ENCODE results near the gene XRCC1. TPM values are rescaled to one million over a fixed set of nuclear protein-coding genes. Genes with fewer than 3 reads are reported as not detected.

XRCC1 gene
- total RNA-seq, 2 experiments from 2014 or later = 25.1 to 26.2 TPM

DNA sequence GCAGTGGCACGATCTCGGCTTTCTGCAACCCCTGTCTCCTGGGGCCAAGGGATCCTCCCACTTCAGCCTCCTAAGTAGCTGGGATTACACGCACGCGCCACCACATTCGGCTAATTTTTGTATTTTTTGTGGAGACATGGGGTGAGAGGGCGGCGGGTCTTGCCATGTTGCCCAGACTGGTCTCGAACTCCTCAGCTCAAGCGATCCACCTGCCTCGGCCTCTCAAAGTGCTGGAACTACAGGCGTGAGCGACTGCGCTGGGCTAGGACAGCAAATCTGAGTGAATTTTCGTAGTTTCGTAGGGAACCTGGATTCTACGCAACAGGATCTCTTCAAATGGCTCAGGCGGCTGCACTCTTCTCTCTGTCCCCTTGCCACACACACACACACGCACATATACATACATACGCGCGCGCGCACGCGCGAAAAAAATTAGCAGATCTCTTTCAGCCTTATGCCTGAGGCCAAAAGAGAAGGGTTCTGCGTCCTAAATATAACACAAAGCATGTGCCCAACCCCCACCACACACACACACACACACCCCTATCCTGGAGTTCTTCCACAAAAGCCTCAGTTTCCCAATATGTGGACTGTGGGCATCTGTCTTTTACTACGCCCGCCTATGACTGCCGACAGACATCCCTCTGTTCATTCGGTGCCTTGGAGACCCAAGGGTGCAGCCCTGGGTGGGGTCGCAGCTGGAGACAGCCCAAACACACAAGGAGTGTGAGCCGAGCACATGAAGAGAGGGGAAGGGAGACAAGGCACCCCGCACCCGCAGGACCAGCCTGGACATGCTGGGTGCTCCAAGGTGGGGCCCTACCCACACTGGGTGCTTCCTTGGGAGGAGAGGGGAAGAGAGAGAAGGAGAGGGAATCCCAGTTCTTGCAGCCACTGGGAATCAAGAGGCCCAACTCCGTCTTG, 890 bp upstream of the XRCC1 start:
- no peaks in the 10 kb centered on the region for H3K36me3 ChIP-seq (ENCODE audit: insufficient read depth, low read length)
- Mint-ChIP-seq H3K4me1 (ENCODE audit: low read depth) (peaks cover 51% of the 10 kb centered on the region), H3K4me3 (peak overlapping the region; percentile 65), H3K9me3 (no peaks in the 10 kb centered on the region), H3K36me3 (ENCODE audit: low read depth) (peaks cover 19% of the 10 kb centered on the region), H3K27me3 (no peaks in the 10 kb centered on the region), H3K27ac (peak overlapping the region; percentile 96)
- peak overlapping the region; percentile 51 for H3K4me3 ChIP-seq (ENCODE audit: low read length)
- no peaks in the 10 kb centered on the region for H3K27me3 ChIP-seq (ENCODE audit: control insufficient read depth in 1 of 2, insufficient read depth in 2 of 2, low read length in 2 of 2)
- CTCF ChIA-PET = interaction anchor here (2.7 to 3.1 kb wide), 2 partner anchors 18 to 21 kb away, joined by 11 to 22 read pairs; no protein-coding TSS in a partner anchor
- ATAC-seq (ENCODE audit: poor library complexity) = peak; percentile 3
- intact Hi-C loops (cut with DNase I, micrococcal nuclease) = loop anchor here (1.0 kb wide), 4 partner anchors 20 to 43 kb away; partner anchors contain the start of genes IRGQ (in 2 of the 2), ZNF576 (in 2 of the 2), ZNF428 (in 1 of the 2) and ZNF575 (in 1 of the 2)
- H3K4me1 ChIP-seq (ENCODE audit: insufficient read depth, low read length) = peaks cover 31% of the 10 kb centered on the region
- peak overlapping the region in 1 of 2 donors; percentile 52 for H3K27ac ChIP-seq (ENCODE audit: low read depth in 1 of 2, low read length in 2 of 2)
- TF ChIP-seq CTCF (IDR thresholded peaks at IDR 0.05) = no peak
- POLR2A ChIA-PET = interaction anchor here (1.3 to 4.0 kb wide), 2 partner anchors 19 to 113 kb away, joined by 4 to 27 read pairs; partner anchors contain the start of genes IRGQ and ZNF576
- peak in 2 of 14 experiments; percentile 18 to 25 for DNase-seq
- H3K9me3 ChIP-seq (ENCODE audit: control insufficient read depth in 1 of 2, insufficient read depth in 1 of 2, low read length in 2 of 2) = no peaks in the 10 kb centered on the region

DNA sequence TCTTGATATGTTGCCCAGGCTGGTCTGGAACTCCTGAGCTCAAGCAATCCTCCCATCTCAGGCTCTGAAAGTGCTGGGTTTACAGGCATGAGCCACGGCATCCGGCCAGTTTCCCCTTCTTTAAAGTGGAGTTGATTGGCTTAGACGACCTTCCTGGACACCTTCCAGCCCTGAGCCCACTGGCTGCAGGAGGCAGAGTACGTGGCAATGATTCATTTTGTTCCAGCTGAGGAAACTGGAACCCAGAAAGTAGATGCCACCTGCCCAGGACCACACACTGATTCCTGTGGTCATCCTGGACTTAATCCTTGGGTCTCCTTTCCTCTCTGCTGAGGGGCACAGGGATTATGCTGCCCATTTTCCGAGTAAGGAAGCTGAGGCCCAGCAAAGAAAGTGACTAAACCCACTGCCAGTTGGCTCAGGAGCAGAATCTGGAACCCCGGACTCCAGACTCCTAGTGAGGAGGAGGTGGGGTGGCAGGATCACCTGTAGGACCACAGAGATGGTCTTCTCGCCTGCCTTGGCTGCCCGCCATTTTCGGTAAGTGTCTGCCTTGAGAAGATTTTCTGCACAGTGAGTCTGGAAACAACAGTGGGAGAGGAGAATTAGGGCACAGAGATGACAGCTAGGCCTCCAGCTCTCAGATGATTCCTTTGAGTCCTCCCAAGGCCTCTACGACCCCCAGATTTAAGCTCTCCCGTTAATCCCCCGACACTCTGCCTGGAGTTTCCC, 737 bp downstream of the XRCC1 start:
- no peak for TF ChIP-seq CTCF (IDR thresholded peaks at IDR 0.05)
- H3K9me3 Mint-ChIP-seq = no peaks in the 10 kb centered on the region
- peak overlapping the region; percentile 96 for H3K27ac Mint-ChIP-seq
- H3K36me3 Mint-ChIP-seq (ENCODE audit: low read depth) = peaks cover 27% of the 10 kb centered on the region
- peak overlapping the region; percentile 98 for H3K4me3 Mint-ChIP-seq
- peaks cover 58% of the 10 kb centered on the region for H3K4me1 Mint-ChIP-seq (ENCODE audit: low read depth)
- CTCF ChIA-PET = interaction anchor here (1.0 to 3.1 kb wide), 4 partner anchors 19 to 25 kb away, joined by 4 to 22 read pairs (median 8); partner anchors contain the start of genes IRGQ and ZNF576
- POLR2A ChIA-PET = interaction anchor here (0.7 to 4.0 kb wide), 10 partner anchors 9 to 94 kb away, joined by 3 to 27 read pairs (median 4); partner anchors contain the start of genes IRGQ, ZNF575 and ZNF576
- ATAC-seq (ENCODE audit: poor library complexity) (no peak), DNase-seq (peak in 1 of 14 experiments; percentile 36)
- peak overlapping the region; percentile 90 for H3K4me3 ChIP-seq (ENCODE audit: low read length)
- no peaks in the 10 kb centered on the region for H3K27me3 ChIP-seq (ENCODE audit: control insufficient read depth in 1 of 2, insufficient read depth in 2 of 2, low read length in 2 of 2)
- no peaks in the 10 kb centered on the region for H3K9me3 ChIP-seq (ENCODE audit: control insufficient read depth in 1 of 2, insufficient read depth in 1 of 2, low read length in 2 of 2)
- peaks cover 28% of the 10 kb centered on the region for H3K4me1 ChIP-seq (ENCODE audit: insufficient read depth, low read length)
- intact Hi-C loops (cut with DNase I, micrococcal nuclease) = loop anchor here (1.0 kb wide), 4 partner anchors 19 to 45 kb away; partner anchors contain the start of genes IRGQ (in 2 of the 2), ZNF576 (in 2 of the 2), ZNF428 (in 1 of the 2) and ZNF575 (in 1 of the 2)
- H3K36me3 ChIP-seq (ENCODE audit: insufficient read depth, low read length) = no peaks in the 10 kb centered on the region
- H3K27me3 Mint-ChIP-seq = no peaks in the 10 kb centered on the region
- peak overlapping the region; percentile 81 to 94 for H3K27ac ChIP-seq (ENCODE audit: low read depth in 1 of 2, low read length in 2 of 2)

- Mint-ChIP-seq H3K36me3 (ENCODE audit: low read depth) (peaks cover 27% of the 10 kb centered on the region), H3K27ac (peak overlapping the region; percentile 48), H3K4me1 (ENCODE audit: low read depth) (peaks cover 51% of the 10 kb centered on the region), H3K9me3 (no peaks in the 10 kb centered on the region), H3K27me3 (no peaks in the 10 kb centered on the region), H3K4me3 (no peak overlapping the region)
- no peak overlapping the region for H3K27ac ChIP-seq (ENCODE audit: low read depth in 1 of 2, low read length in 2 of 2)
- H3K27me3 ChIP-seq (ENCODE audit: control insufficient read depth in 1 of 2, insufficient read depth in 2 of 2, low read length in 2 of 2) = no peaks in the 10 kb centered on the region
- intact Hi-C loops (cut with DNase I, micrococcal nuclease) = no loop called here
- ATAC-seq (ENCODE audit: poor library complexity) (no peak), DNase-seq (no peak)
- no peak overlapping the region for H3K4me3 ChIP-seq (ENCODE audit: low read length)
- H3K9me3 ChIP-seq (ENCODE audit: control insufficient read depth in 1 of 2, insufficient read depth in 1 of 2, low read length in 2 of 2) = no peaks in the 10 kb centered on the region
- no peak for TF ChIP-seq CTCF (IDR thresholded peaks at IDR 0.05)
- H3K4me1 ChIP-seq (ENCODE audit: insufficient read depth, low read length) = peaks cover 28% of the 10 kb centered on the region
- CTCF ChIA-PET = interaction anchor here (0.9 to 1.2 kb wide), 2 partner anchors 17 to 22 kb away, joined by 3 read pairs; no protein-coding TSS in a partner anchor
- no peaks in the 10 kb centered on the region for H3K36me3 ChIP-seq (ENCODE audit: insufficient read depth, low read length)
- POLR2A ChIA-PET = interaction anchor here (0.6 kb wide), 1 partner anchor 43 kb away, joined by 3 read pairs; no protein-coding TSS in a partner anchor
Measured at GRCh38 chr19:43572171-43572588, 3.1 kb downstream of the XRCC1 start.

Measured in CD4-positive, alpha-beta T cell (primary cell).